Keratinocyte (primary cell): Measurements from ENCODE around the gene CNTNAP2. TPM values are rescaled to one million over a fixed set of nuclear protein-coding genes. Genes with fewer than 3 reads are reported as not detected.

Experiments
- DNase-seq: peaks from one replicate; pipeline ENCODE4 v3.0.0-alpha.2; 2011; ENCODE audit warnings: low read depth, missing footprints, low spot score
- FAIRE-seq: peaks from 2 replicates; lab custom pipeline; 2011; peaks lifted over from hg19 to GRCh38; lab: Jason Lieb, UNC
- H2AFZ ChIP-seq: 2 replicates; pipeline ENCODE4 v1.6.0; 2012; ENCODE audit warnings: low read length, control low read depth, inconsistent platforms; ENCODE audit not compliant: control insufficient read depth
- H3K27ac ChIP-seq: 2 replicates; pipeline ENCODE4 v1.5.1; 2011; ENCODE audit warnings: low read length; ENCODE audit not compliant: control insufficient read depth, insufficient read depth
- H3K27me3 ChIP-seq: 3 replicates; pipeline ENCODE4 v1.6.0; 2011; ENCODE audit warnings: low read length; ENCODE audit not compliant: control insufficient read depth, insufficient read depth; ENCODE audit errors: extremely low read depth
- H3K36me3 ChIP-seq, 2 experiments: 2 replicates in 1 of 2; 3 replicates in 1 of 2; pipeline ENCODE4 v1.5.1; 2011; ENCODE audit warnings: low read length in 2 of 2, mild to moderate bottlenecking in 1 of 2; ENCODE audit not compliant: control insufficient read depth in 2 of 2, insufficient read depth in 2 of 2; ENCODE audit errors: extremely low read depth in 1 of 2
- H3K4me1 ChIP-seq: 3 replicates; pipeline ENCODE4 v1.5.1; 2011; ENCODE audit warnings: low read length; ENCODE audit not compliant: control insufficient read depth, insufficient read depth; ENCODE audit errors: extremely low read depth
- H3K4me2 ChIP-seq: 3 replicates; pipeline ENCODE4 v1.6.0; 2011; ENCODE audit warnings: low read depth, low read length; ENCODE audit not compliant: control insufficient read depth, insufficient read depth; ENCODE audit errors: extremely low read depth
- H3K4me3 ChIP-seq, 3 experiments: fragments of 200-600 bp in 1 of 3; sonication (generic) in 1 of 3; 2 replicates in 2 of 3; 3 replicates in 1 of 3; pipeline ENCODE4 v1.5.1; 2011 to 2016; ENCODE audit warnings: low read length in 3 of 3, mild to moderate bottlenecking in 3 of 3, control low read depth in 2 of 3, inconsistent platforms in 1 of 3, low read depth in 1 of 3, mixed read lengths in 1 of 3, mixed run types in 1 of 3, moderate library complexity in 1 of 3; ENCODE audit not compliant: control insufficient read depth in 2 of 3, insufficient read depth in 2 of 3; ENCODE audit errors: extremely low read depth in 1 of 3
- H3K79me2 ChIP-seq: 2 replicates; pipeline ENCODE4 v1.6.0; 2012; ENCODE audit warnings: low read length; ENCODE audit not compliant: control insufficient read depth, insufficient read depth
- H3K9ac ChIP-seq: 3 replicates; pipeline ENCODE4 v1.6.0; 2011; ENCODE audit warnings: low read length; ENCODE audit not compliant: control insufficient read depth, insufficient read depth; ENCODE audit errors: extremely low read depth
- H3K9me1 ChIP-seq: 3 replicates; pipeline ENCODE4 v1.6.0; 2011; ENCODE audit warnings: low read length; ENCODE audit not compliant: control insufficient read depth, insufficient read depth; ENCODE audit errors: extremely low read depth
- H3K9me3 ChIP-seq: 2 replicates; pipeline ENCODE4 v1.5.1; 2012; ENCODE audit warnings: low read depth, low read length; ENCODE audit not compliant: control insufficient read depth
- H4K20me1 ChIP-seq: 3 replicates; pipeline ENCODE4 v1.6.0; 2011; ENCODE audit warnings: low read length; ENCODE audit not compliant: control insufficient read depth, insufficient read depth; ENCODE audit errors: extremely low read depth
- EZH2 ChIP-seq: IDR thresholded peaks from one replicate; pipeline ENCODE4 v1.6.1; 2012; ENCODE audit warnings: inconsistent platforms, mild to moderate bottlenecking, low read length, moderate library complexity
- dilution Hi-C: fragments of 300-500 bp; cut with MboI; formaldehyde crosslinking; loops from one replicate; pipeline ENCODE4 v1.7.0; 2020; ENCODE audit warnings: low sequenced_read_pairs; ENCODE audit not compliant: extremely low pct_ligation_motif_present
- polyA plus RNA-seq, 5 experiments: library from polyadenylated mRNA; depleted of rRNA in 3 of 5; stranded (reverse) in 3 of 5; stranded (forward) in 1 of 5; unstranded in 1 of 5; fragments of >200 nt; gene quantifications; 1 replicate in 1 of 5; 2 replicates in 3 of 5; 3 replicates in 1 of 5; pipeline versions ENCODE4 v1.2.1 to v1.2.3, GENCODE V29; 2011 to 2012; ENCODE audit warnings: missing spikeins in 2 of 5, low read depth in 1 of 5, low replicate concordance in 1 of 5
- TF ChIP-seq, protein P1 (sequence below), 3 experiments: IDR thresholded peaks in 1 of 3; conservative IDR thresholded peaks in 1 of 3; optimal IDR thresholded peaks in 1 of 3; 2 replicates in 2 of 3; 3 replicates in 1 of 3; pipeline versions ENCODE3 to v1.5.1; 2011; ENCODE audit warnings: low read length in 3 of 3, mild to moderate bottlenecking in 3 of 3, moderate library complexity in 2 of 3, control low read depth in 1 of 3, inconsistent platforms in 1 of 3; ENCODE audit not compliant: insufficient read depth in 2 of 3; ENCODE audit errors: extremely low read depth in 1 of 3

Gene CNTNAP2
- polyA plus RNA-seq, 1 donor (not counting 4 experiments of a cell fraction or from before 2014, with no cell fraction given) = 1.4 TPM

DNA sequence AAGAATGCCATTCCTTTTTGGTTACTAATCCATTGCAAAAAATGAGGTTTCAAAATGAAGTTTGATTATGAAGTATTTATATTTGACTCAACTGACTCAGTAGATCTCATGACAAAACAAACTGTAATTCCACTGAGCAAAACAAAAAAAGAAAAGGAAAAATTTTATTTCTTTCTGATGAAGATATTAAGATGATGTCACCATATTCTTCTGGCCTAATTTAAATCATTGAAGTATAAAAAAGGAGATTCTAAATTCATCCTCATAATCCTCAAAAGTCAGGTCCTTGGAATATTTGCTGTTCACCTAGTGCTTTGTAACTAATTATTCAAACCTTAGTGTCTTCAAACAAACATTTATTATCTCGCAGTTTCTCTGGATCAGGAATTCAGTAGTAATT, 1183.7 kb downstream of the CNTNAP2 start:
- Histone ChIP-seq H3K4me1 (no peaks in the 10 kb centered on the region), H4K20me1 (no peaks in the 10 kb centered on the region), H3K9me1 (no peaks in the 10 kb centered on the region), H2AFZ (no peak overlapping the region), H3K9me3 (no peaks in the 10 kb centered on the region), H3K27ac (no peak overlapping the region), H3K9ac (no peak overlapping the region), H3K36me3 (no peaks in the 10 kb centered on the region), H3K4me3 (no peak overlapping the region), H3K27me3 (no peaks in the 10 kb centered on the region), H3K79me2 (no peaks in the 10 kb centered on the region), H3K4me2 (no peak overlapping the region)
- no peak for TF ChIP-seq EZH2
- TF ChIP-seq, protein P1, sequence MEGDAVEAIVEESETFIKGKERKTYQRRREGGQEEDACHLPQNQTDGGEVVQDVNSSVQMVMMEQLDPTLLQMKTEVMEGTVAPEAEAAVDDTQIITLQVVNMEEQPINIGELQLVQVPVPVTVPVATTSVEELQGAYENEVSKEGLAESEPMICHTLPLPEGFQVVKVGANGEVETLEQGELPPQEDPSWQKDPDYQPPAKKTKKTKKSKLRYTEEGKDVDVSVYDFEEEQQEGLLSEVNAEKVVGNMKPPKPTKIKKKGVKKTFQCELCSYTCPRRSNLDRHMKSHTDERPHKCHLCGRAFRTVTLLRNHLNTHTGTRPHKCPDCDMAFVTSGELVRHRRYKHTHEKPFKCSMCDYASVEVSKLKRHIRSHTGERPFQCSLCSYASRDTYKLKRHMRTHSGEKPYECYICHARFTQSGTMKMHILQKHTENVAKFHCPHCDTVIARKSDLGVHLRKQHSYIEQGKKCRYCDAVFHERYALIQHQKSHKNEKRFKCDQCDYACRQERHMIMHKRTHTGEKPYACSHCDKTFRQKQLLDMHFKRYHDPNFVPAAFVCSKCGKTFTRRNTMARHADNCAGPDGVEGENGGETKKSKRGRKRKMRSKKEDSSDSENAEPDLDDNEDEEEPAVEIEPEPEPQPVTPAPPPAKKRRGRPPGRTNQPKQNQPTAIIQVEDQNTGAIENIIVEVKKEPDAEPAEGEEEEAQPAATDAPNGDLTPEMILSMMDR (optimal IDR thresholded peaks at IDR 0.05 in 1 of 3, IDR thresholded peaks at IDR 0.05 in 1 of 3, conservative IDR thresholded peaks at IDR 0.05 in 1 of 3; ENCODE audit: extremely low read depth in 1 of 3, insufficient read depth in 2 of 3, low read length in 3 of 3) = no peak
- no peak for DNase-seq
- FAIRE-seq = no peak
- dilution Hi-C loops = no loop called here

DNA sequence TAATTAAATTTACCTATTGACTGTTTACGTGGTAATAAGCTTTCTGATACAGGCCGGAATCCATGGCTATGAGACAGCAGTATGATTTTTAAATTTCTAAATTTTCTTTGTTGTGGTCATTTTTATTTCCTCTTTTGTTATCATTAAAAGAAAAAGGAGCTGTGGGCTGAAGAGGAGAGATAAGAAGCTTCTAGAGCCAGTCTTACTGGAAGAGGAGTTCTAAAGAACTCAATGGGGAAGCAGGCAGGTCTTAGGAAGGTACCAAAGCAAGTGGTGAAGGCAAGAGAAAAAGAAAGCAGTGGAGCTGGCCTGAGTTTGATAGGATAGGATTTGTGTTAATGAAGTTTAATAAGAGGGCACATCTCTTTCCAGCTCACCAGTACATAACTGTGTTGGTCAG, 1187.8 kb downstream of the CNTNAP2 start:
- Histone ChIP-seq H3K36me3 (no peaks in the 10 kb centered on the region), H3K9me1 (no peaks in the 10 kb centered on the region), H3K79me2 (no peaks in the 10 kb centered on the region), H3K9ac (no peak overlapping the region), H3K9me3 (no peaks in the 10 kb centered on the region), H3K4me3 (no peak overlapping the region), H2AFZ (no peak overlapping the region), H3K27ac (no peak overlapping the region), H4K20me1 (no peaks in the 10 kb centered on the region), H3K27me3 (no peaks in the 10 kb centered on the region), H3K4me2 (no peak overlapping the region), H3K4me1 (no peaks in the 10 kb centered on the region)
- no peak for FAIRE-seq
- TF ChIP-seq, protein P1 (optimal IDR thresholded peaks at IDR 0.05 in 1 of 3, IDR thresholded peaks at IDR 0.05 in 1 of 3, conservative IDR thresholded peaks at IDR 0.05 in 1 of 3; ENCODE audit: extremely low read depth in 1 of 3, insufficient read depth in 2 of 3, low read length in 3 of 3) = no peak
- TF ChIP-seq EZH2 = no peak
- dilution Hi-C loops = no loop called here
- no peak for DNase-seq
